CD4-positive, alpha-beta memory T cell (primary cell): ENCODE data around the gene PROSER3. TPM values are rescaled to one million over a fixed set of nuclear protein-coding genes. Genes with fewer than 3 reads are reported as not detected.

Experiments used
- CTCF ChIA-PET: fragments of 350-600 bp; sonication (Branson Sonifier 250); formaldehyde crosslinking; loops from one replicate; lab custom pipeline; 2021; ENCODE audit warnings: inconsistent platforms; ENCODE audit not compliant: partially characterized antibody; lab: Charles Lee
- POLR2A ChIA-PET: fragments of 350-600 bp; sonication (Branson Sonifier 250); formaldehyde crosslinking; loops from one replicate; lab custom pipeline; 2021; ENCODE audit not compliant: partially characterized antibody; lab: Charles Lee
- DNase-seq, 5 donors: peaks; one replicate each; pipeline versions ENCODE4 v3.0.0 to v3.0.0-alpha.2; 2020 to 2022; ENCODE audit warnings: mixed read lengths in 1 of 5
- H3K27ac ChIP-seq: one replicate; pipeline ENCODE4 v1.7.0; 2013; ENCODE audit warnings: low read depth, low read length
- H3K27me3 ChIP-seq: 2 replicates; pipeline ENCODE4 v1.7.0; 2013; ENCODE audit warnings: mild to moderate bottlenecking, low read length, moderate library complexity; ENCODE audit not compliant: insufficient read depth
- H3K36me3 ChIP-seq: 2 replicates; pipeline ENCODE4 v1.7.0; 2013; ENCODE audit warnings: mild to moderate bottlenecking, low read length, moderate library complexity; ENCODE audit not compliant: insufficient read depth
- H3K4me1 ChIP-seq: 2 replicates; pipeline ENCODE4 v1.7.0; 2013; ENCODE audit warnings: mild to moderate bottlenecking, low read length, moderate library complexity; ENCODE audit not compliant: insufficient read depth
- H3K4me3 ChIP-seq, 2 donors: one replicate each; pipeline ENCODE4 v1.7.0; 2013; ENCODE audit warnings: low read length in 2 of 2, mild to moderate bottlenecking in 1 of 2
- H3K9me3 ChIP-seq, 2 donors: one replicate each; pipeline ENCODE4 v1.7.0; 2013; ENCODE audit warnings: low read length in 2 of 2, control low read depth in 1 of 2; ENCODE audit not compliant: control insufficient read depth in 1 of 2
- H3K27ac Mint-ChIP-seq, 7 donors: one replicate each; pipeline ENCODE4 v1.8.0; 2020 to 2021; ENCODE audit warnings: mixed read lengths in 7 of 7, mild to moderate bottlenecking in 6 of 7, inconsistent platforms in 3 of 7, moderate library complexity in 3 of 7
- H3K27me3 Mint-ChIP-seq, 2 donors: one replicate each; pipeline ENCODE4 v1.8.0; 2020 to 2021; ENCODE audit warnings: mixed read lengths in 2 of 2
- H3K36me3 Mint-ChIP-seq, 2 donors: one replicate each; pipeline ENCODE4 v1.8.0; 2020 to 2021; ENCODE audit warnings: mixed read lengths in 2 of 2, inconsistent platforms in 1 of 2, mild to moderate bottlenecking in 1 of 2
- H3K4me1 Mint-ChIP-seq, 4 donors: one replicate each; pipeline ENCODE4 v1.8.0; 2020 to 2021; ENCODE audit warnings: mixed read lengths in 4 of 4, mild to moderate bottlenecking in 1 of 4
- H3K4me3 Mint-ChIP-seq, 8 donors: one replicate each; pipeline ENCODE4 v1.8.0; 2020 to 2021; ENCODE audit warnings: mixed read lengths in 8 of 8, mild to moderate bottlenecking in 7 of 8, moderate library complexity in 6 of 8, inconsistent platforms in 3 of 8
- H3K9me3 Mint-ChIP-seq, 8 donors: one replicate each; pipeline ENCODE4 v1.8.0; 2020 to 2021; ENCODE audit warnings: mixed read lengths in 8 of 8, mild to moderate bottlenecking in 5 of 8, inconsistent platforms in 3 of 8, moderate library complexity in 1 of 8
- intact Hi-C: fragments of 100-400 bp; cut with micrococcal nuclease; formaldehyde crosslinking; loops from one replicate; pipeline ENCODE4 v1.15.1; 2023
- polyA plus RNA-seq, 2 donors: library from polyadenylated mRNA; unstranded; fragments of 300-500 nt; fragmentation: Illumina TruSeq; gene quantifications; one replicate each; pipeline ENCODE4 v1.2.3, GENCODE V29; 2021
- total RNA-seq, 2 experiments: library from RNA; stranded (reverse); gene quantifications; one replicate each; pipeline ENCODE4 v1.2.3, GENCODE V29; 2021

Gene PROSER3
- total and polyA plus RNA-seq, 4 experiments from 2014 or later, result 2.0 to 46.5 (median 28.4) TPM

DNA sequence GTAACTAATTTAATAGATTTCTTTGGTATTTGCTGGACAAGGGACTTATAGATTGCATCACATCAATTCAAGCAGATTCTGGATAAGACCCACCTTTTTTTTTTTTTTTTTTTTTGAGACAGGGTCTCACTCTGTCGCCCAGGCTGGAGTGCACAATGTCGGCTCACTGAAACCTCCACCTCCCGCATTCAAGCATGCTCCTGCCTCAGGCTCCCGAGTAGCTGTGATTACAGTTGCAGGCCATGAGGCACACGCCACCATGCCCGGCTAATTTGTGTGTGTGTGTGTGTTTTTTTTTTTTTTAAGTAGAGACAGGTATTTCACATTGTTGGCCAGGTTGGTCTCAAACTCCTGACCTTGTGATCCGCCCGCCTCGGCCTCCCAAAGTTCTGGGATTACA is 58.9 kb downstream of the PROSER3 start:
- CTCF ChIA-PET, result no interaction called here
- Mint-ChIP-seq H3K4me3 (no peak overlapping the region), H3K27me3 (peaks cover 14 to 17% of the 10 kb centered on the region in 2 donors), H3K27ac (no peak overlapping the region), H3K36me3 (no peaks in the 10 kb centered on the region), H3K4me1 (peaks cover 0 to 1% (median 0%) of the 10 kb centered on the region in 4 donors), H3K9me3 (peaks cover 0 to 4% (median 0%) of the 10 kb centered on the region in 8 donors)
- no peak for DNase-seq
- no peak overlapping the region for H3K27ac ChIP-seq
- no peaks in the 10 kb centered on the region for H3K4me1 ChIP-seq
- no peak overlapping the region for H3K4me3 ChIP-seq
- POLR2A ChIA-PET, result no interaction called here
- H3K36me3 ChIP-seq, result no peaks in the 10 kb centered on the region
- H3K9me3 ChIP-seq, result no peaks in the 10 kb centered on the region
- no peaks in the 10 kb centered on the region for H3K27me3 ChIP-seq
- intact Hi-C loops, result no loop called here

- Mint-ChIP-seq H3K9me3 (peaks cover 0 to 3% (median 0%) of the 10 kb centered on the region in 8 donors), H3K4me1 (peaks cover 0 to 1% (median 0%) of the 10 kb centered on the region in 4 donors), H3K4me3 (no peak overlapping the region), H3K27ac (no peak overlapping the region), H3K36me3 (no peaks in the 10 kb centered on the region), H3K27me3 (peaks cover 17 to 19% of the 10 kb centered on the region in 2 donors)
- H3K4me1 ChIP-seq, result no peaks in the 10 kb centered on the region
- no peak overlapping the region for H3K4me3 ChIP-seq
- no peaks in the 10 kb centered on the region for H3K27me3 ChIP-seq
- no peaks in the 10 kb centered on the region for H3K36me3 ChIP-seq
- DNase-seq, result no peak
- CTCF ChIA-PET, result interaction anchor here (0.8 to 2.4 kb wide), 3 partner anchors 121 to 126 kb away, joined by 3 to 13 read pairs (median 7); no protein-coding TSS in a partner anchor
- no peak overlapping the region for H3K27ac ChIP-seq
- no peaks in the 10 kb centered on the region for H3K9me3 ChIP-seq
- intact Hi-C loops, result no loop called here
- POLR2A ChIA-PET, result no interaction called here
Observed at GRCh38 chr19:35818445-35818844, 60.5 kb downstream of the PROSER3 start.

Other genes starting within 250 kb of the PROSER3 start
- gene DMKN, start 244.5 kb upstream of the PROSER3 start, total RNA-seq, result 1 to 10 TPM in 1 of 2 experiments, under 1 TPM in 1; 0.97 to 1.4 TPM
- under 1 TPM in 1 of 2 donors, not detected in 1; 0.89 TPM for gene DMKN, start 244.5 kb upstream of the PROSER3 start, polyA plus RNA-seq
- not detected for gene SBSN, start 229.9 kb upstream of the PROSER3 start, total RNA-seq
- not detected for gene SBSN, start 229.9 kb upstream of the PROSER3 start, polyA plus RNA-seq
- not detected for gene GAPDHS, start 224.7 kb upstream of the PROSER3 start, total RNA-seq
- not detected for gene GAPDHS, start 224.7 kb upstream of the PROSER3 start, polyA plus RNA-seq
- 10 to 100 TPM; 41.3 to 41.9 TPM for gene TMEM147, start 212.6 kb upstream of the PROSER3 start, total RNA-seq
- 100 to 1,000 TPM; 160 to 189 TPM for gene TMEM147, start 212.6 kb upstream of the PROSER3 start, polyA plus RNA-seq
- not detected for gene ATP4A, start 194.5 kb upstream of the PROSER3 start, total RNA-seq
- gene ATP4A, start 194.5 kb upstream of the PROSER3 start, polyA plus RNA-seq, result not detected
- gene PMIS2, start 172.0 kb upstream of the PROSER3 start, total RNA-seq, result not detected
- gene PMIS2, start 172.0 kb upstream of the PROSER3 start, polyA plus RNA-seq, result not detected
- 10 to 100 TPM; 28.2 to 29.3 TPM for gene HAUS5, start 145.4 kb upstream of the PROSER3 start, total RNA-seq
- 1 to 10 TPM; 7.8 to 9.4 TPM for gene HAUS5, start 145.4 kb upstream of the PROSER3 start, polyA plus RNA-seq
- gene RBM42, start 129.1 kb upstream of the PROSER3 start, total RNA-seq, result 10 to 100 TPM; 53.0 to 55.8 TPM
- gene RBM42, start 129.1 kb upstream of the PROSER3 start, polyA plus RNA-seq, result 10 to 100 TPM; 42.9 to 61.0 TPM
- 1 to 10 TPM in 1 of 2 experiments, not detected in 1; 1.3 TPM for gene ETV2, start 116.4 kb upstream of the PROSER3 start, total RNA-seq
- 1 to 10 TPM; 1.1 to 1.2 TPM for gene ETV2, start 116.4 kb upstream of the PROSER3 start, polyA plus RNA-seq
- gene COX6B1, start 109.9 kb upstream of the PROSER3 start, total RNA-seq, result 100 to 1,000 TPM; 212 to 250 TPM
- 100 to 1,000 TPM; 747 to 810 TPM for gene COX6B1, start 109.9 kb upstream of the PROSER3 start, polyA plus RNA-seq
- gene UPK1A, start 91.7 kb upstream of the PROSER3 start, total RNA-seq, result under 1 TPM; 0.55 to 0.72 TPM
- not detected for gene UPK1A, start 91.7 kb upstream of the PROSER3 start, polyA plus RNA-seq
- under 1 TPM; 0.49 to 0.50 TPM for gene ZBTB32, start 53.6 kb upstream of the PROSER3 start, total RNA-seq
- gene ZBTB32, start 53.6 kb upstream of the PROSER3 start, polyA plus RNA-seq, result under 1 TPM in 1 of 2 donors, not detected in 1; 0.45 TPM
- gene KMT2B, start 40.2 kb upstream of the PROSER3 start, total RNA-seq, result 10 to 100 TPM; 83.4 to 84.3 TPM
- 1 to 10 TPM in 1 of 2 donors, not detected in 1; 2.8 TPM for gene KMT2B, start 40.2 kb upstream of the PROSER3 start, polyA plus RNA-seq
- 100 to 1,000 TPM; 119 to 124 TPM for gene IGFLR1, start 15.7 kb upstream of the PROSER3 start, total RNA-seq
- 10 to 100 TPM; 93.9 to 99.5 TPM for gene IGFLR1, start 15.7 kb upstream of the PROSER3 start, polyA plus RNA-seq
- gene U2AF1L4, start 12.8 kb upstream of the PROSER3 start, total RNA-seq, result 10 to 100 TPM; 60.5 to 65.2 TPM
- gene U2AF1L4, start 12.8 kb upstream of the PROSER3 start, polyA plus RNA-seq, result 10 to 100 TPM; 48.7 to 50.9 TPM
- gene PSENEN, start 12.5 kb upstream of the PROSER3 start, total RNA-seq, result 10 to 100 TPM; 27.2 TPM
- 10 to 100 TPM; 84.6 to 89.9 TPM for gene PSENEN, start 12.5 kb upstream of the PROSER3 start, polyA plus RNA-seq
- gene LIN37, start 9.6 kb upstream of the PROSER3 start, total RNA-seq, result 10 to 100 TPM; 26.3 to 29.4 TPM
- 10 to 100 TPM in 1 of 2 donors, 1 to 10 TPM in 1; 8.3 to 13.3 TPM for gene LIN37, start 9.6 kb upstream of the PROSER3 start, polyA plus RNA-seq
- gene HSPB6, start 1.1 kb upstream of the PROSER3 start, total RNA-seq, result not detected
- gene HSPB6, start 1.1 kb upstream of the PROSER3 start, polyA plus RNA-seq, result not detected
- 10 to 100 TPM; 15.8 to 19.4 TPM for gene ARHGAP33, start 17.4 kb downstream of the PROSER3 start, total RNA-seq
- gene ARHGAP33, start 17.4 kb downstream of the PROSER3 start, polyA plus RNA-seq, result under 1 TPM in 1 of 2 donors, not detected in 1; 0.29 TPM
- gene PRODH2, start 54.7 kb downstream of the PROSER3 start, total RNA-seq, result not detected
- gene PRODH2, start 54.7 kb downstream of the PROSER3 start, polyA plus RNA-seq, result not detected
- gene NPHS1, start 94.3 kb downstream of the PROSER3 start, total RNA-seq, result not detected
- not detected for gene NPHS1, start 94.3 kb downstream of the PROSER3 start, polyA plus RNA-seq
- gene KIRREL2, start 98.7 kb downstream of the PROSER3 start, total RNA-seq, result not detected
- gene KIRREL2, start 98.7 kb downstream of the PROSER3 start, polyA plus RNA-seq, result under 1 TPM in 1 of 2 donors, not detected in 1; 0.08 TPM
- gene APLP1, start 110.4 kb downstream of the PROSER3 start, total RNA-seq, result not detected
- gene APLP1, start 110.4 kb downstream of the PROSER3 start, polyA plus RNA-seq, result under 1 TPM in 1 of 2 donors, not detected in 1; 0.70 TPM
- gene NFKBID, start 142.4 kb downstream of the PROSER3 start, total RNA-seq, result 10 to 100 TPM; 36.6 to 50.0 TPM
- gene NFKBID, start 142.4 kb downstream of the PROSER3 start, polyA plus RNA-seq, result 1 to 10 TPM; 1.3 to 7.1 TPM
- 10 to 100 TPM; 66.2 to 75.2 TPM for gene HCST, start 144.4 kb downstream of the PROSER3 start, total RNA-seq
- 100 to 1,000 TPM; 567 to 684 TPM for gene HCST, start 144.4 kb downstream of the PROSER3 start, polyA plus RNA-seq
- gene TYROBP, start 150.1 kb downstream of the PROSER3 start, total RNA-seq, result 10 to 100 TPM; 12.7 to 17.3 TPM
- 1 to 10 TPM; 2.3 to 2.5 TPM for gene TYROBP, start 150.1 kb downstream of the PROSER3 start, polyA plus RNA-seq
- 10 to 100 TPM; 15.7 to 16.3 TPM for gene LRFN3, start 178.2 kb downstream of the PROSER3 start, total RNA-seq
- gene LRFN3, start 178.2 kb downstream of the PROSER3 start, polyA plus RNA-seq, result 1 to 10 TPM in 1 of 2 donors, under 1 TPM in 1; 0.45 to 2.4 TPM
- 10 to 100 TPM; 25.7 to 25.8 TPM for gene SDHAF1, start 237.0 kb downstream of the PROSER3 start, total RNA-seq
- 10 to 100 TPM; 21.9 to 41.3 TPM for gene SDHAF1, start 237.0 kb downstream of the PROSER3 start, polyA plus RNA-seq